ENCODE results near the gene TRIM44. TPM values are rescaled to one million over a fixed set of nuclear protein-coding genes. Genes with fewer than 3 reads are reported as not detected.

Gene TRIM44
- total and polyA plus RNA-seq, 2 donors (not counting 3 experiments of a cell fraction or from before 2014, with no cell fraction given), result 31.7 to 72.0 TPM

DNA sequence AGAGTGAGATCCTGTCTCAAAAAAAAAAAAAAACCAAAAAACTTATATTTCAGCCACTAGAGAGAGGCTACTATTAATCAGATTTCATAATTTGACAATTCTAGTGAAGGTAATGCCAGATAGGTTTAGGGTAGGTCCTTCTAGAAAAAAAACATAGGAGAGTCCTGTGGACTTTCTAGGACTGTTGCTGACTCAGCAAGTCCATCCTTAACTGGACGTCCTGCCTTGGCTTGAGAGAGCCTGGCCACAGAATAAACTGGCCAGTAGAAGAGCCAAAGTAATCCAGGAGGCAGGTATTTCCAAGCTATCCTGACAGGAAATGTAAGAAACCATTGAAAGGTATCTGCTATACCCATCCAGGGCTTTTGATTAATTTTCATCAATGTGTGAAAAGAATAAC lies 64.6 kb downstream of the TRIM44 start:
- Histone ChIP-seq H3K4me3 (replicated peaks in 1 of 3; ENCODE audit: insufficient read depth in 1 of 3, low read depth in 1 of 3, low read length in 3 of 3) (no peak overlapping the region), H3K4me2 (ENCODE audit: insufficient read depth, low read length) (no peak overlapping the region), H3K9me3 (replicated peaks; ENCODE audit: control insufficient read depth, insufficient read depth, low read length) (no peaks in the 10 kb centered on the region), H3K79me2 (ENCODE audit: control insufficient read depth, insufficient read depth, low read length) (peaks cover 2% of the 10 kb centered on the region), H3K27ac (ENCODE audit: insufficient read depth, low read depth, low read length) (no peak overlapping the region), H3K9ac (replicated peaks; ENCODE audit: extremely low read depth, insufficient read depth, low read length) (no peak overlapping the region), H2AFZ (ENCODE audit: low read depth, low read length) (no peak overlapping the region), H4K20me1 (replicated peaks; ENCODE audit: control insufficient read depth, extremely low read depth, insufficient read depth, low read length) (peaks cover 8% of the 10 kb centered on the region), H3K36me3 (ENCODE audit: control insufficient read depth in 2 of 2, extremely low read depth in 1 of 2, insufficient read depth in 2 of 2, low read length in 2 of 2) (peaks cover 0 to 3% of the 10 kb centered on the region in 2 experiments), H3K4me1 (ENCODE audit: control insufficient read depth, extremely low read depth, insufficient read depth, low read length) (no peaks in the 10 kb centered on the region), H3K27me3 (ENCODE audit: control insufficient read depth in 2 of 2, insufficient read depth in 2 of 2, low read length in 2 of 2) (no peaks in the 10 kb centered on the region), H3K9me1 (replicated peaks; ENCODE audit: control insufficient read depth, extremely low read depth, insufficient read depth, low read length) (no peaks in the 10 kb centered on the region)
- BruUV-seq (replicated peaks), result no TSS peak
- ChIA-PET POLR2A (interaction anchor here (0.7 kb wide), 1 partner anchor 229 kb away, joined by 3 read pairs; no protein-coding TSS in a partner anchor), CTCF (interaction anchor here (0.6 kb wide), 1 partner anchor 25 kb away, joined by 3 read pairs; no protein-coding TSS in a partner anchor)
- DNase-seq (ENCODE audit: low read depth, low spot score) (no peak), FAIRE-seq (no peak)
- dilution Hi-C loops (cut with MboI; ENCODE audit: extremely low pct_ligation_motif_present, low sequenced_read_pairs) (no loop called here), intact Hi-C loops (cut with micrococcal nuclease) (no loop called here)
- TF ChIP-seq MYC (IDR thresholded peaks at IDR 0.05; ENCODE audit: low read depth, low read length) (no peak), FOS (IDR thresholded peaks at IDR 0.05; ENCODE audit: borderline replicate concordance, insufficient read depth, low read length) (no peak), POLR2AphosphoS5 (IDR thresholded peaks at IDR 0.05; ENCODE audit: insufficient read depth, low read depth, low read length) (no peak), EZH2 (IDR thresholded peaks at IDR 0.05; ENCODE audit: borderline replicate concordance, low read depth, low read length, severe bottlenecking) (no peak), POLR2A (IDR thresholded peaks at IDR 0.05; ENCODE audit: low read depth, low read length) (no peak)

DNA sequence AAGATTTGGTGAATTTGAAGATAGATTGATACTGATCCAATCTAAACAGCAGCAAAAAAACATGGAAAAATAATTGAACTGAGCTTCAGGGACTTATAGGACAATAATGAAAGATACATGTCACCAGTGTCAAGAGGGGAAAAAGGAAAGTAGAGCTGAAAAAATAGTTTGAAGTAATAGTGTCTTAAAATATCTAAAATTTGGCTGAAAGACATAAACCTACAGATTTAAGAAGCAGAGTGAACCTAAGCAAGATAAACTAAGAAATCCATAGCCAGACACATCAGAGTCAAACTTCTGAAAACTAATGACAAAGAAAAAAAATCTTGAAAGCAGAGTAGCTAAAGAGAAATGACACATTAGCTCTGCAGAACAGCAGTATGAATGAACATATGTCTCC lies 67.7 kb downstream of the TRIM44 start:
- Histone ChIP-seq H3K79me2 (ENCODE audit: control insufficient read depth, insufficient read depth, low read length) (no peaks in the 10 kb centered on the region), H3K36me3 (ENCODE audit: control insufficient read depth in 2 of 2, extremely low read depth in 1 of 2, insufficient read depth in 2 of 2, low read length in 2 of 2) (peaks cover 0 to 3% of the 10 kb centered on the region in 2 experiments), H3K9me1 (replicated peaks; ENCODE audit: control insufficient read depth, extremely low read depth, insufficient read depth, low read length) (no peaks in the 10 kb centered on the region), H4K20me1 (replicated peaks; ENCODE audit: control insufficient read depth, extremely low read depth, insufficient read depth, low read length) (peaks cover 2% of the 10 kb centered on the region), H3K27me3 (ENCODE audit: control insufficient read depth in 2 of 2, insufficient read depth in 2 of 2, low read length in 2 of 2) (no peaks in the 10 kb centered on the region), H3K9me3 (replicated peaks; ENCODE audit: control insufficient read depth, insufficient read depth, low read length) (no peaks in the 10 kb centered on the region), H3K4me2 (ENCODE audit: insufficient read depth, low read length) (no peak overlapping the region), H3K4me3 (replicated peaks in 1 of 3; ENCODE audit: insufficient read depth in 1 of 3, low read depth in 1 of 3, low read length in 3 of 3) (no peak overlapping the region), H3K27ac (ENCODE audit: insufficient read depth, low read depth, low read length) (no peak overlapping the region), H3K4me1 (ENCODE audit: control insufficient read depth, extremely low read depth, insufficient read depth, low read length) (peaks cover 9% of the 10 kb centered on the region), H3K9ac (replicated peaks; ENCODE audit: extremely low read depth, insufficient read depth, low read length) (no peak overlapping the region), H2AFZ (ENCODE audit: low read depth, low read length) (no peak overlapping the region)
- dilution Hi-C loops (cut with MboI; ENCODE audit: extremely low pct_ligation_motif_present, low sequenced_read_pairs), result no loop called here
- ChIA-PET POLR2A (no interaction called here), CTCF (interaction anchor here (0.6 to 1.3 kb wide), 4 partner anchors 15 to 763 kb away, joined by 3 to 5 read pairs (median 3); no protein-coding TSS in a partner anchor)
- DNase-seq (ENCODE audit: low read depth, low spot score) (no peak), FAIRE-seq (no peak)
- BruUV-seq (replicated peaks), result no TSS peak
- intact Hi-C loops (cut with micrococcal nuclease), result no loop called here
- TF ChIP-seq POLR2AphosphoS5 (IDR thresholded peaks at IDR 0.05; ENCODE audit: insufficient read depth, low read depth, low read length) (no peak), EZH2 (IDR thresholded peaks at IDR 0.05; ENCODE audit: borderline replicate concordance, low read depth, low read length, severe bottlenecking) (no peak), GATA2 (IDR thresholded peaks at IDR 0.05; ENCODE audit: insufficient read depth, insufficient read length, low read depth, low read length) (no peak), FOS (IDR thresholded peaks at IDR 0.05; ENCODE audit: borderline replicate concordance, insufficient read depth, low read length) (no peak), MYC (IDR thresholded peaks at IDR 0.05; ENCODE audit: low read depth, low read length) (no peak), POLR2A (IDR thresholded peaks at IDR 0.05; ENCODE audit: low read depth, low read length) (no peak), CTCF (IDR thresholded peaks at IDR 0.05; ENCODE audit: extremely low read depth in 1 of 2, insufficient read depth in 1 of 2, low read depth in 1 of 2, low read length in 2 of 2) (no peak), JUN (IDR thresholded peaks at IDR 0.05; ENCODE audit: borderline replicate concordance, insufficient read depth, insufficient read length, low read depth) (no peak)
- TF ChIP-seq, protein P1, sequence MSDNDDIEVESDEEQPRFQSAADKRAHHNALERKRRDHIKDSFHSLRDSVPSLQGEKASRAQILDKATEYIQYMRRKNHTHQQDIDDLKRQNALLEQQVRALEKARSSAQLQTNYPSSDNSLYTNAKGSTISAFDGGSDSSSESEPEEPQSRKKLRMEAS (IDR thresholded peaks at IDR 0.05; ENCODE audit: insufficient read depth, insufficient read length), result no peak
